Measurements from ENCODE around the gene ARL15. TPM values are rescaled to one million over a fixed set of nuclear protein-coding genes. Genes with fewer than 3 reads are reported as not detected.

The ARL15 gene
- total RNA-seq, 4 donors from 2014 or later, result 19.9 to 57.0 (median 36.9) TPM

DNA sequence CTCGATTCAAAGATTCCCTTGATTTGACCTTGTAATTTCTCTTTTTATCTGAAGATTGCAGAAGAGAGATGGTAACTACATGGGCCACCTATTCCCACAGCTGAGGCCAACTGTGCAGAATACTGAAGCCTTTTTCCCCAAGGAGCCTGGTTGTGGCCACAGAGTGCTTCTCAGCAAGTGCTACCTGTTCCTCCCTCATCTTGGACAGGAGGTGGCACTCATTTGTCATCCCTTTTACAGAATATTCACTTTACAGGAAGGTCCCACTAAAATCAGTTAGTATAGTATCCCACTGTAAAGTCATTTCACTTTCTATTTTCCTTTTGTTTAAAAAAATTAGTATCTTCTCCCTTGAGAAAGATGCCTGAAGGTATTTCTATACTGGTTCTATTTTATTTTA, 346.4 kb downstream of the ARL15 start:
- no peak overlapping the region for H3K27ac ChIP-seq
- 63% methylated on average over 1 of the region's 1 CpG for WGBS
- H3K4me3 ChIP-seq, result no peak overlapping the region
- TF ChIP-seq EP300 (IDR thresholded peaks at IDR 0.05) (no peak), POLR2A (IDR thresholded peaks at IDR 0.05) (no peak), POLR2AphosphoS5 (IDR thresholded peaks at IDR 0.05) (no peak)
- TF ChIP-seq, protein P1, sequence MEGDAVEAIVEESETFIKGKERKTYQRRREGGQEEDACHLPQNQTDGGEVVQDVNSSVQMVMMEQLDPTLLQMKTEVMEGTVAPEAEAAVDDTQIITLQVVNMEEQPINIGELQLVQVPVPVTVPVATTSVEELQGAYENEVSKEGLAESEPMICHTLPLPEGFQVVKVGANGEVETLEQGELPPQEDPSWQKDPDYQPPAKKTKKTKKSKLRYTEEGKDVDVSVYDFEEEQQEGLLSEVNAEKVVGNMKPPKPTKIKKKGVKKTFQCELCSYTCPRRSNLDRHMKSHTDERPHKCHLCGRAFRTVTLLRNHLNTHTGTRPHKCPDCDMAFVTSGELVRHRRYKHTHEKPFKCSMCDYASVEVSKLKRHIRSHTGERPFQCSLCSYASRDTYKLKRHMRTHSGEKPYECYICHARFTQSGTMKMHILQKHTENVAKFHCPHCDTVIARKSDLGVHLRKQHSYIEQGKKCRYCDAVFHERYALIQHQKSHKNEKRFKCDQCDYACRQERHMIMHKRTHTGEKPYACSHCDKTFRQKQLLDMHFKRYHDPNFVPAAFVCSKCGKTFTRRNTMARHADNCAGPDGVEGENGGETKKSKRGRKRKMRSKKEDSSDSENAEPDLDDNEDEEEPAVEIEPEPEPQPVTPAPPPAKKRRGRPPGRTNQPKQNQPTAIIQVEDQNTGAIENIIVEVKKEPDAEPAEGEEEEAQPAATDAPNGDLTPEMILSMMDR (IDR thresholded peaks at IDR 0.05), result no peak
- no peak for DNase-seq (ENCODE audit: low spot score in 2 of 2)
- H3K36me3 ChIP-seq, result no peaks in the 10 kb centered on the region
- H3K4me1 ChIP-seq, result no peaks in the 10 kb centered on the region
- no peaks in the 10 kb centered on the region for H3K27me3 ChIP-seq
- no peaks in the 10 kb centered on the region for H3K9me3 ChIP-seq

- H3K27ac ChIP-seq, result no peak overlapping the region
- H3K4me1 ChIP-seq, result no peaks in the 10 kb centered on the region
- WGBS, result 81% methylated on average over 1 of the region's 1 CpG
- TF ChIP-seq POLR2AphosphoS5 (IDR thresholded peaks at IDR 0.05) (no peak), EP300 (IDR thresholded peaks at IDR 0.05) (no peak), POLR2A (IDR thresholded peaks at IDR 0.05) (no peak)
- TF ChIP-seq, protein P1 (IDR thresholded peaks at IDR 0.05), result no peak
- no peaks in the 10 kb centered on the region for H3K36me3 ChIP-seq
- no peaks in the 10 kb centered on the region for H3K27me3 ChIP-seq
- no peak overlapping the region for H3K4me3 ChIP-seq
- H3K9me3 ChIP-seq, result no peaks in the 10 kb centered on the region
- no peak for DNase-seq (ENCODE audit: low spot score in 2 of 2)
Observed at GRCh38 chr5:53962306-53962705, 348.1 kb downstream of the ARL15 start.

GRCh38 chr5:53956632-53957031, 353.7 kb downstream of the ARL15 start:
- no peak for DNase-seq (ENCODE audit: low spot score in 2 of 2)
- H3K27me3 ChIP-seq, result no peaks in the 10 kb centered on the region
- peaks cover 7% of the 10 kb centered on the region for H3K9me3 ChIP-seq
- H3K4me3 ChIP-seq, result no peak overlapping the region
- H3K36me3 ChIP-seq, result no peaks in the 10 kb centered on the region
- no peak overlapping the region for H3K27ac ChIP-seq
- H3K4me1 ChIP-seq, result no peaks in the 10 kb centered on the region
- TF ChIP-seq EP300 (IDR thresholded peaks at IDR 0.05) (no peak), POLR2A (IDR thresholded peaks at IDR 0.05) (no peak), POLR2AphosphoS5 (IDR thresholded peaks at IDR 0.05) (no peak)
- TF ChIP-seq, protein P1 (IDR thresholded peaks at IDR 0.05), result no peak

DNA sequence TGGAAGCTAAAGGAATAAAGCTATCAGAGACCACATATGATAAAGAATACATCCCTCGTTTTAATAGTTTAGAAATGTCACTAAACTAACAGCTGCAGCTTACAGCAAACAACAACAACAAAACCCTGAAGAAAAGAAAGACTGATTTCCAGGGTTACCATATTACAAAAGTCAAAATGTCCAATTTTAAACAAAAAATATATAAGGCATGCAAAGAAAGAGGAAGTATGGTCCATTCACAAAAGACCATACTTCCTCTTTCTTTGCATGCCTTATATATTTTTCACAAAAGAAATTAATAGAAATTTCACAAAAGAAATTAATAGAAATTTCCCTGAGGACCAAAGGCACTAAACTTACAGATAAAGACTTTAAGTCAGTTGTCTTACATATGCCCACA, 354.2 kb downstream of the ARL15 start:
- no peak for DNase-seq (ENCODE audit: low spot score in 2 of 2)
- peaks cover 7% of the 10 kb centered on the region for H3K9me3 ChIP-seq

GRCh38 chr5:53950621-53951020, 359.8 kb downstream of the ARL15 start:
- H3K27me3 ChIP-seq, result no peaks in the 10 kb centered on the region
- TF ChIP-seq POLR2AphosphoS5 (IDR thresholded peaks at IDR 0.05), result no peak
- no peak for TF ChIP-seq POLR2A (IDR thresholded peaks at IDR 0.05)
- TF ChIP-seq EP300 (IDR thresholded peaks at IDR 0.05), result no peak
- H3K9me3 ChIP-seq, result no peaks in the 10 kb centered on the region
- H3K27ac ChIP-seq, result no peak overlapping the region
- H3K4me1 ChIP-seq, result peaks cover 6% of the 10 kb centered on the region
- no peak overlapping the region for H3K4me3 ChIP-seq
- H3K36me3 ChIP-seq, result no peaks in the 10 kb centered on the region
- WGBS, result 73% methylated on average over 3 of the region's 3 CpGs
- DNase-seq (ENCODE audit: low spot score in 2 of 2), result no peak

More for the DNA sequence above, 354.2 kb downstream of the ARL15 start:
- TF ChIP-seq EP300 (IDR thresholded peaks at IDR 0.05) (no peak), POLR2AphosphoS5 (IDR thresholded peaks at IDR 0.05) (no peak), POLR2A (IDR thresholded peaks at IDR 0.05) (no peak)
- TF ChIP-seq, protein P1 (IDR thresholded peaks at IDR 0.05), result no peak
- no peak overlapping the region for H3K4me3 ChIP-seq
- no peak overlapping the region for H3K27ac ChIP-seq
- H3K36me3 ChIP-seq, result no peaks in the 10 kb centered on the region
- 94% methylated on average over 1 of the region's 1 CpG for WGBS
- H3K27me3 ChIP-seq, result no peaks in the 10 kb centered on the region
- H3K4me1 ChIP-seq, result no peaks in the 10 kb centered on the region

DNA sequence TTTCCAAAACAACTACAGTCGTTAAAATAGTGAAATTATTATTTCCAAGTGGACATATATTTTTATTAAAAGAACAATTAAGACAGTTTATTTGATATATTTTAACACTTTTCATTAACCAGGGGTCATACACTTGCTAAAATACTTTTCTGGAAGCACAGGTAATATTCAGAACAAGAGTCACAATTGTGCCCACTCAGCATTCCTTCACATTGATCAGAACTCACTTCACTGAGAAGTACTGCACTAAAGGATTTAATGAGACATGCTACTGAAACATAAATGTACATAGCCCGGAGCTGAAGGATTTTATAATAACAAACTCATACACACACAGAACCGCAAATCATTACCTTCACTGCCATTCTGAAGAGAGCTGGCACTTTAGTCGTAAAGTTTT, 361.8 kb downstream of the ARL15 start:
- TF ChIP-seq EP300 (IDR thresholded peaks at IDR 0.05) (no peak), POLR2AphosphoS5 (IDR thresholded peaks at IDR 0.05) (no peak), POLR2A (IDR thresholded peaks at IDR 0.05) (no peak)
- TF ChIP-seq, protein P1 (IDR thresholded peaks at IDR 0.05), result no peak
- Histone ChIP-seq H3K9me3 (no peaks in the 10 kb centered on the region), H3K36me3 (no peaks in the 10 kb centered on the region), H3K27me3 (no peaks in the 10 kb centered on the region), H3K4me1 (peaks cover 6% of the 10 kb centered on the region), H3K4me3 (no peak overlapping the region), H3K27ac (no peak overlapping the region)
- no peak for DNase-seq (ENCODE audit: low spot score in 2 of 2)
- 79% methylated on average over 4 of the region's 4 CpGs for WGBS
